ENCODE results near the gene OXCT2. TPM values are rescaled to one million over a fixed set of nuclear protein-coding genes. Genes with fewer than 3 reads are reported as not detected.
A peak's percentile ranks its signal among the peaks of the same experiment; 100 is the strongest.
"Not testable (repeated sequence)": the region's sequence is repeated elsewhere in the genome, so short reads cannot be mapped to it uniquely, and the experiment has no call there.

Gene OXCT2
- 0.88 TPM for total RNA-seq
- long read RNA-seq: 0 reads

DNA sequence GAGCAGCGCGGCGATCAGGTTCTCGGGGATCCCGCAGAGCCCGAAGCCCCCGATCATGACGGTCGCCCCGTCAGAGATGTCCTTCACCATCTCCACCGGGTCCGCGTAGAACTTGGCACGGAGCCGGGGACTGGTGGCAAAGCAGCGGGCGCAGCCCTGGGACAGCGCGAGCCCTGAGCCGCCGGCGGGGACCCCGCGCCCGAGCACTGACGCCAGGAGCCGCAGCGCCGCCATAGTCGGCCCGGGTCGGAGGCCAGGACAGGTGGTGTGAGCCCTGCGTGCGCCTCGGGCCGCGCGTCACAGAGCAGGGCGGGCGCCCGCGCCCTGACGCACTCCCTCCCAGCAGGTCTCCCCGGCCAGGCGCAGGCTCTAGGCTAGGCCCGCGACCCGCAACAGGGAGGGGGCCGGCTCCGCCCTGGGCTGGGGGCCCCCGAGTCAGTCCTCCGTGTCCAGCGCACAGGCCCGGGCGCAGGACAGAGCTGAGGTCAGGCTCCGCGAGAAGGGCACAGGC lies at the start of gene OXCT2:
Gene OXCT2, minus strand, starts transcription at position 327 of the 511 bp plus-strand sequence. Its CDS starts 93 bp downstream, at position 234.
- H3K4me1 ChIP-seq; intact Hi-C loops (cut with micrococcal nuclease); H3K36me3 ChIP-seq; H3K9me3 ChIP-seq (replicated peaks); DNase-seq; H3K27ac ChIP-seq (replicated peaks): not testable (repeated sequence)
- H3K4me3 ChIP-seq: peak within 1 kb of the TSS; percentile 50
- peaks cover 17% of the 10 kb centered on the region for H3K27me3 ChIP-seq (ENCODE audit: low read depth)

GRCh38 chr1:39819091-39819812 lies 48.1 kb upstream of the OXCT2 start:
- intact Hi-C loops (cut with micrococcal nuclease): loop anchor here (5.0 kb wide), 1 partner anchor 153 kb away; no protein-coding TSS in a partner anchor
- H3K27me3 ChIP-seq (ENCODE audit: low read depth): peaks cover 77% of the 10 kb centered on the region
- H3K27ac ChIP-seq (replicated peaks): no peak overlapping the region
- no peaks in the 10 kb centered on the region for H3K4me1 ChIP-seq
- no peaks in the 10 kb centered on the region for H3K9me3 ChIP-seq (replicated peaks)
- TF ChIP-seq CTCF (IDR thresholded peaks at IDR 0.05; ENCODE audit: borderline replicate concordance): no peak
- DNase-seq: no peak
- no peaks in the 10 kb centered on the region for H3K36me3 ChIP-seq
- H3K4me3 ChIP-seq: no peak overlapping the region

- no peak for DNase-seq
- intact Hi-C loops (cut with micrococcal nuclease): loop anchor here (5.0 kb wide), 1 partner anchor 154 kb away; no protein-coding TSS in a partner anchor
- no peak for TF ChIP-seq CTCF (IDR thresholded peaks at IDR 0.05; ENCODE audit: borderline replicate concordance)
- peaks cover 69% of the 10 kb centered on the region for H3K27me3 ChIP-seq (ENCODE audit: low read depth)
- no peaks in the 10 kb centered on the region for H3K4me1 ChIP-seq
- no peak overlapping the region for H3K27ac ChIP-seq (replicated peaks)
- H3K9me3 ChIP-seq (replicated peaks): no peaks in the 10 kb centered on the region
- H3K36me3 ChIP-seq: no peaks in the 10 kb centered on the region
- H3K4me3 ChIP-seq: no peak overlapping the region
Measured at GRCh38 chr1:39818482-39818881, 47.3 kb upstream of the OXCT2 start.

- H3K27me3 ChIP-seq (ENCODE audit: low read depth): peaks cover 59% of the 10 kb centered on the region
- H3K36me3 ChIP-seq; H3K9me3 ChIP-seq (replicated peaks); DNase-seq; H3K27ac ChIP-seq (replicated peaks); H3K4me3 ChIP-seq; H3K4me1 ChIP-seq: not testable (repeated sequence)
- intact Hi-C loops (cut with micrococcal nuclease): loop anchor here (5.0 kb wide), 1 partner anchor 155 kb away; no protein-coding TSS in a partner anchor
Measured at GRCh38 chr1:39817091-39817932, 46.2 kb upstream of the OXCT2 start.

DNA sequence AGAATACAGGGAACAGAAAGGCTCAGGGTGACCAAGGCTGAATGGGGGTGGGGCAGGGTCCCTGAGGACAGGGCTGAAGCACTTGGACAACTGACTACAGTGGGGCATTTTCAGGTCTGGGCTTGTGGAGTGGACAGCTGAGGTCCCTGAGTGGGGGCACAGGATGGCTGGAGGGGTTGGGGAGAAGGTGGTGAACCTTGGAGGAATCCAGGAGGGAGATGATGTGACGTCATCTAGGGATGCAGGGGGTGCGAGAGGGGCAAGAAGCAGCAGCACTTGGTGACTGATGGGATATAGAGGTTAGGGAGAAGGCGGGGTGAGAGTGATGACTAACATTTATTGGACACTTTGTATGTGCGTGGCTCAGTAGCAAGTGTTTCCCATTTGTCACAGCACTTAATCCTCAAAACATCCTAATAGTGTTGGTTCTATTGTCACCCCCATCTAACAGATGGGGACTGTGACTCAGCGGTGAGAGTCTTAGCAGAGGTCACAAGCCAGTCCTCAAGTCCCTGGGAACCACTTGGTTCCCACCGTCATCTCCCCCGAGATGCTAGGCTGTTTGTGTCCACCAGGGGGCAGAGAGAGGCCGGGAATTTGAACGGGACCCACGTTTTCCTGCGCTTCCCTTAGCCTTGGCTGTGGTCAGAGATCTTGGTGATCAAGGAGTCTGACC lies 45.4 kb upstream of the OXCT2 start:
- peak; percentile 85 for TF ChIP-seq CTCF (IDR thresholded peaks at IDR 0.05; ENCODE audit: borderline replicate concordance)
- H3K27me3 ChIP-seq (ENCODE audit: low read depth): peaks cover 59% of the 10 kb centered on the region
- H3K27ac ChIP-seq (replicated peaks): no peak overlapping the region
- H3K4me3 ChIP-seq: no peak overlapping the region
- intact Hi-C loops (cut with micrococcal nuclease): loop anchor here (5.0 kb wide), 1 partner anchor 156 kb away; no protein-coding TSS in a partner anchor
- no peaks in the 10 kb centered on the region for H3K36me3 ChIP-seq
- peak; percentile 69 for DNase-seq
- no peaks in the 10 kb centered on the region for H3K4me1 ChIP-seq
- H3K9me3 ChIP-seq (replicated peaks): no peaks in the 10 kb centered on the region

GRCh38 chr1:39812913-39813312 lies 41.8 kb upstream of the OXCT2 start:
- Histone ChIP-seq H3K27ac (replicated peaks) (no peak overlapping the region), H3K9me3 (replicated peaks) (no peaks in the 10 kb centered on the region), H3K4me3 (no peak overlapping the region), H3K36me3 (no peaks in the 10 kb centered on the region), H3K4me1 (no peaks in the 10 kb centered on the region), H3K27me3 (ENCODE audit: low read depth) (peaks cover 24% of the 10 kb centered on the region)
- intact Hi-C loops (cut with micrococcal nuclease): no loop called here
- DNase-seq: no peak
- no peak for TF ChIP-seq CTCF (IDR thresholded peaks at IDR 0.05; ENCODE audit: borderline replicate concordance)
